Chondrocyte (in vitro differentiated cells): ENCODE data around the gene UBE2Q2. TPM values are rescaled to one million over a fixed set of nuclear protein-coding genes. Genes with fewer than 3 reads are reported as not detected.

Source experiments
- DNase-seq: peaks from one replicate; pipeline ENCODE4 v3.0.0; 2021; ENCODE audit warnings: mixed read lengths, low spot score
- H3K27ac Mint-ChIP-seq: one replicate; pipeline ENCODE4 v1.8.0; 2021; ENCODE audit warnings: mild to moderate bottlenecking, moderate library complexity, mixed read lengths; ENCODE audit not compliant: unreplicated experiment
- H3K27me3 Mint-ChIP-seq: 2 replicates; pipeline ENCODE4 v1.8.0; 2021; ENCODE audit warnings: low read depth, mixed read lengths
- H3K36me3 Mint-ChIP-seq: 2 replicates; pipeline ENCODE4 v1.8.0; 2021; ENCODE audit warnings: low read depth, mixed read lengths
- H3K4me1 Mint-ChIP-seq: 2 replicates; pipeline ENCODE4 v1.8.0; 2021; ENCODE audit warnings: low read depth, mild to moderate bottlenecking, mixed read lengths
- H3K4me3 Mint-ChIP-seq: one replicate; pipeline ENCODE4 v1.8.0; 2021; ENCODE audit warnings: mild to moderate bottlenecking, moderate library complexity, mixed read lengths; ENCODE audit not compliant: unreplicated experiment
- H3K9me3 Mint-ChIP-seq: 2 replicates; pipeline ENCODE4 v1.8.0; 2021; ENCODE audit warnings: low read depth, mixed read lengths
- CTCF ChIP-seq: fragments of 200-600 bp; sonication (generic); IDR thresholded peaks from 2 replicates; pipeline ENCODE4 v1.5.0; 2021; ENCODE audit warnings: antibody characterized with exemption, mild to moderate bottlenecking, moderate library complexity
- total RNA-seq: library from RNA; stranded (reverse); gene quantifications from 3 replicates; pipeline ENCODE4 v1.2.1, GENCODE V29; 2021

The UBE2Q2 gene
- total RNA-seq, 1 donor from 2014 or later = 62.1 TPM

- Mint-ChIP-seq H3K27me3 (no peaks in the 10 kb centered on the region), H3K4me1 (peaks cover 18% of the 10 kb centered on the region), H3K4me3 (no peak overlapping the region), H3K9me3 (no peaks in the 10 kb centered on the region), H3K27ac (no peak overlapping the region), H3K36me3 (no peaks in the 10 kb centered on the region)
- DNase-seq = no peak
- no peak for TF ChIP-seq CTCF
These were observed 103.8 kb downstream of the UBE2Q2 start for GRCh38 chr15:75947092-75947491.

- no peaks in the 10 kb centered on the region for H3K9me3 Mint-ChIP-seq
- DNase-seq = no peak
- no peak for TF ChIP-seq CTCF
- H3K4me1 Mint-ChIP-seq = peaks cover 14% of the 10 kb centered on the region
- no peaks in the 10 kb centered on the region for H3K27me3 Mint-ChIP-seq
- H3K36me3 Mint-ChIP-seq = no peaks in the 10 kb centered on the region
- no peak overlapping the region for H3K4me3 Mint-ChIP-seq
- H3K27ac Mint-ChIP-seq = no peak overlapping the region
These were observed 105.6 kb downstream of the UBE2Q2 start for GRCh38 chr15:75948761-75949296.

Other genes with a start within 250 kb of the UBE2Q2 start
- gene SNUPN, start 217.7 kb upstream of the UBE2Q2 start, total RNA-seq = 18.6 to 22.7 TPM (median 21.7 TPM) in 3 replicates
- gene IMP3, start 203.2 kb upstream of the UBE2Q2 start, total RNA-seq = 28.7 to 30.0 TPM (median 29.0 TPM) in 3 replicates
- gene SNX33, start 195.5 kb upstream of the UBE2Q2 start, total RNA-seq = 21.6 to 31.2 TPM (median 30.2 TPM) in 3 replicates
- 302 to 607 TPM (median 595 TPM) in 3 replicates for gene CSPG4, start 130.6 kb upstream of the UBE2Q2 start, total RNA-seq
- gene FBXO22, start 60.4 kb downstream of the UBE2Q2 start, total RNA-seq = 33.6 to 40.1 TPM (median 35.1 TPM) in 3 replicates
- gene NRG4, start 169.0 kb downstream of the UBE2Q2 start, total RNA-seq = not detected in 3 replicates
- gene TMEM266, start 216.5 kb downstream of the UBE2Q2 start, total RNA-seq = 0.20 to 1.1 TPM (median 0.23 TPM) in 3 replicates